ENCODE data around the gene FDX2. TPM values are rescaled to one million over a fixed set of nuclear protein-coding genes. Genes with fewer than 3 reads are reported as not detected.
A peak's percentile ranks its signal among the peaks of the same experiment; 100 is the strongest.

Gene FDX2
- total RNA-seq, 1 experiment from 2014 or later, result 33.0 TPM

GRCh38 chr19:10299545-10300458 is 16.0 kb downstream of the FDX2 start:
- DNase-seq (ENCODE audit: low read depth), result no peak

- DNase-seq (ENCODE audit: low read depth), result no peak
Measured at GRCh38 chr19:10295847-10296591, 19.8 kb downstream of the FDX2 start.

- DNase-seq (ENCODE audit: low read depth), result peak; percentile 48
Measured at GRCh38 chr19:10295305-10295846, 20.4 kb downstream of the FDX2 start.

DNA sequence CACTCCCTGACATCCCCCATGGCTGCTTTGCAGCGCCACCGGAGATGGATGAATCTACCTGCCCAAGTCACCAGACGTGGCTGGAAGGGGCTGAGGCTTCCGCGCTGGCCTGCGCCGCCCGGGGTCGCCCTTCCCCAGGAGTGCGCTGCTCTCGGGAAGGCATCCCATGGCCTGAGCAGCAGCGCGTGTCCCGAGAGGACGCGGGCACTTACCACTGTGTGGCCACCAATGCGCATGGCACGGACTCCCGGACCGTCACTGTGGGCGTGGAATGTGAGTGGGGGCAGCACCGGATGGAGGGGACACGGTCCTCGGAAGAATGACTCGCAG is 21.5 kb downstream of the FDX2 start:
- no peak for DNase-seq (ENCODE audit: low read depth)

GRCh38 chr19:10293637-10294367 is 22.0 kb downstream of the FDX2 start:
- DNase-seq (ENCODE audit: low read depth), result no peak

DNA sequence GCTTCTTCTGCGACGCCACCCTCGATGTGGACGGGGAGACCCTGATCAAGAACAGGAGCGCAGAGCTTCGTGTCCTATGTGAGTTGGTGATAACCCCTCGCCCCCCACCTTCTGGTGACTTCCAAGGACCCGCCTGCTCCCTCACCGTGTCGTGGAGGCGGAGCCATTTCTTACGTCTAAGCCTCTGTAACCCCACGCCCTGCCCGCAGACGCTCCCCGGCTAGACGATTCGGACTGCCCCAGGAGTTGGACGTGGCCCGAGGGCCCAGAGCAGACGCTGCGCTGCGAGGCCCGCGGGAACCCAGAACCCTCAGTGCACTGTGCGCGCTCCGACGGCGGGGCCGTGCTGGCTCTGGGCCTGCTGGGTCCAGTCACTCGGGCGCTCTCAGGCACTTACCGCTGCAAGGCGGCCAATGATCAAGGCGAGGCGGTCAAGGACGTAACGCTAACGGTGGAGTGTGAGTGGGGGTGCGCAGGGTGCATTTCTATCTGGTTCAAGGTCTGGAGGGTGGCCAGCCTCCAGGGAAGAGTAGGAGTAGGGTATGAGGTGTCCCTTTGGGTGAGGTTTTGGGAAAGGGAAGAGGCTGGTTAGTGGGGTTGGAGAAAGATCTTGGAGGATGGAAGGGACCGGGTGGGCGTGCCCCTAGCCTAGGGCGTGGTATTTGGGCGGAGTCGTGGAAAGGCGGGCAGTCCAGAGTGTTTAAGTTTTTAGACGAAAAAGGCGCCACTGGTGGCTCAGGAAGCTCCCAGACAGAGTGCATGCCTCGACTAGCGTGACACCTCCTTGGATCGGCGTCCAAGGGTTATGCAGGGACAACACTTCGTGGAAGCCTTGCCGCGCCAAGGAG is 22.8 kb downstream of the FDX2 start:
- DNase-seq (ENCODE audit: low read depth), result peak; percentile 38

DNA sequence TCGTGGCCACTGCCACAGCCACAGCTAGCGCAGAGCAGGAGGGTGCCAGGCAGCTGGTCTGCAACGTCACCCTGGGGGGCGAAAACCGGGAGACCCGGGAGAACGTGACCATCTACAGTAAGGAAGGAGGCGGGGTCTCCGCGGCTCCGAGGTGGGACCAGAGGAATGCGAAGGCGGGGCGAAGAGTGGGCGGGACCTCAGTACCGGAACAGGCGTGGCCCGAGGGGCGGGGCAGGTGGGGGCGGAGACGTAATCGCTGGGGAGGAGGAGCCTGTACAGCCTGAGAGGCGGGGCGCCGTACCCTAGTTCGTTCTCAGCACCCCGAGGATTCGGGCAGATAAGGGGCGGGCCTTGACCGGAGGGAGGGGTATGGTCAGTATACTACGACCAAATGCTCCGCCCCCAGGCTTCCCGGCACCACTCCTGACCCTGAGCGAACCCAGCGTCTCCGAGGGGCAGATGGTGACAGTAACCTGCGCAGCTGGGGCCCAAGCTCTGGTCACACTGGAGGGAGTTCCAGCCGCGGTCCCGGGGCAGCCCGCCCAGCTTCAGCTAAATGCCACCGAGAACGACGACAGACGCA is 23.5 kb downstream of the FDX2 start:
- peak; percentile 84 for DNase-seq (ENCODE audit: low read depth)

- DNase-seq (ENCODE audit: low read depth), result no peak
Measured at GRCh38 chr19:10291554-10292205, 24.1 kb downstream of the FDX2 start.

GRCh38 chr19:10290876-10291553 is 24.8 kb downstream of the FDX2 start:
- peak; percentile 70 for DNase-seq (ENCODE audit: low read depth)

- DNase-seq (ENCODE audit: low read depth), result peak; percentile 20
Measured at GRCh38 chr19:10290357-10290875, 25.4 kb downstream of the FDX2 start.

DNA sequence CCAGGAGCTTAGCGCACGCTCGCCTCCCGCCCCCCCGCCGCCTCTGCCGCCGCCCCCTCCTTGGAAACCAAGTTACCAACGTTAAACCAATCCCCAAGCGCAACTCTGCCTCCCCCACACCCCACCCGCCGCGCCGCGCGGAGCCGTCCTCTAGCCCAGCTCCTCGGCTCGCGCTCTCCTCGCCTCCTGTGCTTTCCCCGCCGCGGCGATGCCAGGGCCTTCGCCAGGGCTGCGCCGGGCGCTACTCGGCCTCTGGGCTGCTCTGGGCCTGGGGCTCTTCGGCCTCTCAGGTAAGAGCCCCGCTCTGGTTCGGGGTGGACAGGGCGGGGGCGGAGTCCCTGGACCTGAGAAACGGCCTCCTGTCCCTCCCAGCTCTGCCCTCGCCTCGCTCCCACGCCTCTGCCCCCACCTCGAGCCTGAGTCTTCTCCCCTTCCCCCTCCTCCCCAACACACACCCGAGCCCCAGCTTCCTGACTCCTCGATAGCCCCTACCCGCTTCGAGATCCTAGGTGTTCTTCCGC is 25.9 kb downstream of the FDX2 start, which contains the start of gene ICAM5:
ICAM5 (plus strand) TSS at position 117 of the 521 bp plus-strand sequence; CDS start at position 209, 92 bp downstream.
- DNase-seq (ENCODE audit: low read depth), result peak; percentile 67

GRCh38 chr19:10289167-10289835 is 26.5 kb downstream of the FDX2 start:
- peak; percentile 80 for DNase-seq (ENCODE audit: low read depth)

DNA sequence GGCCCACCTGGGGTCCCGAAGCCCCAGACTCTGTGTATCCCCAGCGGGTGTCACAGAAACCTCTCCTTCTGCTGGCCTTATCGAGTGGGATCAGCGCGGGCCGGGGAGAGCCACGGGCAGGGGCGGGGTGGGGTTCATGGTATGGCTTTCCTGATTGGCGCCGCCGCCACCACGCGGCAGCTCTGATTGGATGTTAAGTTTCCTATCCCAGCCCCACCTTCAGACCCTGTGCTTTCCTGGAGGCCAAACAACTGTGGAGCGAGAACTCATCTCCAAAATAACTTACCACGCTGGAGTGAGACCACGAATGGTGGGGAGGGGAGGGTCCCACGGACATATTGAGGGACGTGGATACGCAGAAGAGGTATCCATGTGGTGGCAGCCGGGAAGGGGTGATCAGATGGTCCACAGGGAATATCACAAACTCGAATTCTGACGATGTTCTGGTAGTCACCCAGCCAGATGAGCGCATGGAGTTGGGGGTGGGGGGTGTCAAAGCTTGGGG is 27.1 kb downstream of the FDX2 start:
- peak; percentile 71 for DNase-seq (ENCODE audit: low read depth)

DNA sequence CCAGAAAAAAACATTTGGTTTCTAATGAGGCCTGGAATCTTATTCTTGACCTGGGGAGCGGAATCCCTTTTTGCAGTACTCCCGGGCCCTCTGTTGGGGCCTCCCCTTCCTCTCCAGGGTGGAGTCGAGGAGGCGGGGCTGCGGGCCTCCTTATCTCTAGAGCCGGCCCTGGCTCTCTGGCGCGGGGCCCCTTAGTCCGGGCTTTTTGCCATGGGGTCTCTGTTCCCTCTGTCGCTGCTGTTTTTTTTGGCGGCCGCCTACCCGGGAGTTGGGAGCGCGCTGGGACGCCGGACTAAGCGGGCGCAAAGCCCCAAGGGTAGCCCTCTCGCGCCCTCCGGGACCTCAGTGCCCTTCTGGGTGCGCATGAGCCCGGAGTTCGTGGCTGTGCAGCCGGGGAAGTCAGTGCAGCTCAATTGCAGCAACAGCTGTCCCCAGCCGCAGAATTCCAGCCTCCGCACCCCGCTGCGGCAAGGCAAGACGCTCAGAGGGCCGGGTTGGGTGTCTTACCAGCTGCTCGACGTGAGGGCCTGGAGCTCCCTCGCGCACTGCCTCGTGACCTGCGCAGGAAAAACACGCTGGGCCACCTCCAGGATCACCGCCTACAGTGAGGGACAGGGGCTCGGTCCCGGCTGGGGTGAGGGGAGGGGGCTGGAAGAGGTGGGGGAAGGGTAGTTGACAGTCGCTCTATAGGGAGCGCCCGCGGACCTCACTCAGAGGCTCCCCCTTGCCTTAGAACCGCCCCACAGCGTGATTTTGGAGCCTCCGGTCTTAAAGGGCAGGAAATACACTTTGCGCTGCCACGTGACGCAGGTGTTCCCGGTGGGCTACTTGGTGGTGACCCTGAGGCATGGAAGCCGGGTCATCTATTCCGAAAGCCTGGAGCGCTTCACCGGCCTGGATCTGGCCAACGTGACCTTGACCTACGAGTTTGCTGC is 28.7 kb downstream of the FDX2 start, which contains the start of gene ICAM4:
ICAM4 (plus strand) TSS at position 153 of the 935 bp plus-strand sequence; CDS start at position 211, 58 bp downstream.
- no peak for DNase-seq (ENCODE audit: low read depth)

- DNase-seq (ENCODE audit: low read depth), result no peak
Measured at GRCh38 chr19:10285393-10285792, 30.4 kb downstream of the FDX2 start.

DNA sequence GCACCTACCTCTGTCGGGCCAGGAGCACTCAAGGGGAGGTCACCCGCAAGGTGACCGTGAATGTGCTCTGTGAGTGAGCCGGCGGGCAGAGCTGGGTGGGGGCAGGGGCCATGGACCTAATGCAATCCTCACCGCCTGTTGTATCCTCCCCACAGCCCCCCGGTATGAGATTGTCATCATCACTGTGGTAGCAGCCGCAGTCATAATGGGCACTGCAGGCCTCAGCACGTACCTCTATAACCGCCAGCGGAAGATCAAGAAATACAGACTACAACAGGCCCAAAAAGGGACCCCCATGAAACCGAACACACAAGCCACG is 30.9 kb downstream of the FDX2 start:
- DNase-seq (ENCODE audit: low read depth), result no peak

Data from RPMI7951 (cell line).